Measurements from ENCODE around the gene PAQR8. TPM values are rescaled to one million over a fixed set of nuclear protein-coding genes. Genes with fewer than 3 reads are reported as not detected.

The PAQR8 gene
- total and polyA plus RNA-seq, 2 donors (not counting 1 experiment from before 2014, with no cell fraction given) = 2.6 to 6.1 TPM

GRCh38 chr6:52409499-52409898, 47.5 kb downstream of the PAQR8 start:
- no peak overlapping the region for H2AFZ ChIP-seq (ENCODE audit: low read length)
- DNase-seq (ENCODE audit: low read depth in 2 of 2) = peak in 1 of 2 donors; percentile 42
- no peak overlapping the region for H3K9ac ChIP-seq (ENCODE audit: insufficient read depth, low read length)
- H3K79me2 ChIP-seq (ENCODE audit: control insufficient read depth, insufficient read depth, low read length) = no peaks in the 10 kb centered on the region
- H4K20me1 ChIP-seq (ENCODE audit: control insufficient read depth, extremely low read depth, insufficient read depth, low read length) = no peaks in the 10 kb centered on the region
- peaks cover 5% of the 10 kb centered on the region for H3K4me1 ChIP-seq (ENCODE audit: control insufficient read depth, extremely low read depth, insufficient read depth, low read length)
- H3K4me3 ChIP-seq (replicated peaks in 1 of 4; ENCODE audit: control extremely low read depth in 1 of 4, insufficient read depth in 1 of 4, low read depth in 3 of 4, low read length in 4 of 4) = no peak overlapping the region
- H3K9me3 ChIP-seq (ENCODE audit: control insufficient read depth, insufficient read depth, low read depth, low read length) = no peaks in the 10 kb centered on the region
- no peaks in the 10 kb centered on the region for H3K27me3 ChIP-seq (ENCODE audit: control insufficient read depth, insufficient read depth, low read length)
- H3K36me3 ChIP-seq (ENCODE audit: control insufficient read depth, insufficient read depth, low read length) = no peaks in the 10 kb centered on the region
- no peak overlapping the region for H3K4me2 ChIP-seq (ENCODE audit: extremely low read depth, insufficient read depth, low read length)
- H3K27ac ChIP-seq (ENCODE audit: insufficient read depth, low read length) = no peak overlapping the region
- TF ChIP-seq EZH2 (IDR thresholded peaks at IDR 0.05; ENCODE audit: low read length, missing control alignments) (no peak), CTCF (conservative IDR thresholded peaks at IDR 0.05 in 1 of 2, IDR thresholded peaks at IDR 0.05 in 1 of 2; ENCODE audit: low read depth in 1 of 2, low read length in 2 of 2) (no peak)

GRCh38 chr6:52410979-52411378, 49.0 kb downstream of the PAQR8 start:
- Histone ChIP-seq H3K9ac (ENCODE audit: insufficient read depth, low read length) (no peak overlapping the region), H3K4me1 (ENCODE audit: control insufficient read depth, extremely low read depth, insufficient read depth, low read length) (peaks cover 6% of the 10 kb centered on the region), H3K4me2 (ENCODE audit: extremely low read depth, insufficient read depth, low read length) (no peak overlapping the region), H3K27me3 (ENCODE audit: control insufficient read depth, insufficient read depth, low read length) (no peaks in the 10 kb centered on the region), H4K20me1 (ENCODE audit: control insufficient read depth, extremely low read depth, insufficient read depth, low read length) (no peaks in the 10 kb centered on the region), H3K4me3 (replicated peaks in 1 of 4; ENCODE audit: control extremely low read depth in 1 of 4, insufficient read depth in 1 of 4, low read depth in 3 of 4, low read length in 4 of 4) (no peak overlapping the region), H3K27ac (ENCODE audit: insufficient read depth, low read length) (no peak overlapping the region), H3K79me2 (ENCODE audit: control insufficient read depth, insufficient read depth, low read length) (no peaks in the 10 kb centered on the region), H2AFZ (ENCODE audit: low read length) (no peak overlapping the region), H3K36me3 (ENCODE audit: control insufficient read depth, insufficient read depth, low read length) (no peaks in the 10 kb centered on the region), H3K9me3 (ENCODE audit: control insufficient read depth, insufficient read depth, low read depth, low read length) (no peaks in the 10 kb centered on the region)
- TF ChIP-seq EZH2 (IDR thresholded peaks at IDR 0.05; ENCODE audit: low read length, missing control alignments) = no peak
- TF ChIP-seq CTCF (conservative IDR thresholded peaks at IDR 0.05 in 1 of 2, IDR thresholded peaks at IDR 0.05 in 1 of 2; ENCODE audit: low read depth in 1 of 2, low read length in 2 of 2) = no peak
- DNase-seq (ENCODE audit: low read depth in 2 of 2) = peak in 1 of 2 donors; percentile 37

GRCh38 chr6:52411911-52412310, 50.0 kb downstream of the PAQR8 start:
- DNase-seq (ENCODE audit: low read depth in 2 of 2) = no peak
- peaks cover 11% of the 10 kb centered on the region for H3K4me1 ChIP-seq (ENCODE audit: control insufficient read depth, extremely low read depth, insufficient read depth, low read length)

More at GRCh38 chr6:52411911-52412310, 50.0 kb downstream of the PAQR8 start:
- no peaks in the 10 kb centered on the region for H3K79me2 ChIP-seq (ENCODE audit: control insufficient read depth, insufficient read depth, low read length)
- H3K4me3 ChIP-seq (replicated peaks in 1 of 4; ENCODE audit: control extremely low read depth in 1 of 4, insufficient read depth in 1 of 4, low read depth in 3 of 4, low read length in 4 of 4) = no peak overlapping the region
- no peaks in the 10 kb centered on the region for H3K27me3 ChIP-seq (ENCODE audit: control insufficient read depth, insufficient read depth, low read length)
- H3K4me2 ChIP-seq (ENCODE audit: extremely low read depth, insufficient read depth, low read length) = no peak overlapping the region
- no peak overlapping the region for H3K9ac ChIP-seq (ENCODE audit: insufficient read depth, low read length)
- no peaks in the 10 kb centered on the region for H3K9me3 ChIP-seq (ENCODE audit: control insufficient read depth, insufficient read depth, low read depth, low read length)
- no peak overlapping the region for H3K27ac ChIP-seq (ENCODE audit: insufficient read depth, low read length)
- H2AFZ ChIP-seq (ENCODE audit: low read length) = no peak overlapping the region
- no peaks in the 10 kb centered on the region for H3K36me3 ChIP-seq (ENCODE audit: control insufficient read depth, insufficient read depth, low read length)
- TF ChIP-seq EZH2 (IDR thresholded peaks at IDR 0.05; ENCODE audit: low read length, missing control alignments) (no peak), CTCF (conservative IDR thresholded peaks at IDR 0.05 in 1 of 2, IDR thresholded peaks at IDR 0.05 in 1 of 2; ENCODE audit: low read depth in 1 of 2, low read length in 2 of 2) (no peak)
- no peaks in the 10 kb centered on the region for H4K20me1 ChIP-seq (ENCODE audit: control insufficient read depth, extremely low read depth, insufficient read depth, low read length)
